ENCODE measurements around the gene PRKAR1B. TPM values are rescaled to one million over a fixed set of nuclear protein-coding genes. Genes with fewer than 3 reads are reported as not detected.

Gene PRKAR1B
- total RNA-seq, 1 donor from 2014 or later: 82.4 TPM

- no peak for DNase-seq
These were observed 35.6 kb downstream of the PRKAR1B start for GRCh38 chr7:691361-692045.

GRCh38 chr7:690478-691360 lies 36.4 kb downstream of the PRKAR1B start:
- DNase-seq: no peak

GRCh38 chr7:685540-685939 lies 41.5 kb downstream of the PRKAR1B start:
- DNase-seq: no peak

- DNase-seq: no peak
These were observed 42.7 kb downstream of the PRKAR1B start for GRCh38 chr7:684416-684815.

- DNase-seq: no peak
These were observed 43.4 kb downstream of the PRKAR1B start for GRCh38 chr7:683526-684205.

GRCh38 chr7:682810-683209 lies 44.3 kb downstream of the PRKAR1B start:
- no peak for DNase-seq

- DNase-seq: no peak
These were observed 45.4 kb downstream of the PRKAR1B start for GRCh38 chr7:681551-682307.

GRCh38 chr7:680411-681127 lies 46.5 kb downstream of the PRKAR1B start:
- DNase-seq: no peak

GRCh38 chr7:676972-677385 lies 50.1 kb downstream of the PRKAR1B start:
- no peak for DNase-seq

GRCh38 chr7:676246-676971 lies 50.7 kb downstream of the PRKAR1B start:
- no peak for DNase-seq

- DNase-seq: peak; percentile 65
These were observed 52.3 kb downstream of the PRKAR1B start for GRCh38 chr7:674454-675410.

- no peak for DNase-seq
These were observed 53.2 kb downstream of the PRKAR1B start for GRCh38 chr7:673681-674453.

- DNase-seq: no peak
These were observed 54.2 kb downstream of the PRKAR1B start for GRCh38 chr7:672891-673290.

- DNase-seq: no peak
These were observed 55.6 kb downstream of the PRKAR1B start for GRCh38 chr7:671415-672042.

GRCh38 chr7:670501-671390 lies 56.3 kb downstream of the PRKAR1B start:
- no peak for DNase-seq

GRCh38 chr7:668958-669357 lies 58.1 kb downstream of the PRKAR1B start:
- no peak for DNase-seq

GRCh38 chr7:668139-668931 lies 58.7 kb downstream of the PRKAR1B start:
- DNase-seq: peak; percentile 88

Measured in dermis blood vessel endothelial cell (primary cell).